Measurements from ENCODE around the gene TBC1D9. TPM values are rescaled to one million over a fixed set of nuclear protein-coding genes. Genes with fewer than 3 reads are reported as not detected.

TBC1D9 gene
- total RNA-seq, 4 donors from 2014 or later = 36.4 to 57.1 (median 43.8) TPM

DNA sequence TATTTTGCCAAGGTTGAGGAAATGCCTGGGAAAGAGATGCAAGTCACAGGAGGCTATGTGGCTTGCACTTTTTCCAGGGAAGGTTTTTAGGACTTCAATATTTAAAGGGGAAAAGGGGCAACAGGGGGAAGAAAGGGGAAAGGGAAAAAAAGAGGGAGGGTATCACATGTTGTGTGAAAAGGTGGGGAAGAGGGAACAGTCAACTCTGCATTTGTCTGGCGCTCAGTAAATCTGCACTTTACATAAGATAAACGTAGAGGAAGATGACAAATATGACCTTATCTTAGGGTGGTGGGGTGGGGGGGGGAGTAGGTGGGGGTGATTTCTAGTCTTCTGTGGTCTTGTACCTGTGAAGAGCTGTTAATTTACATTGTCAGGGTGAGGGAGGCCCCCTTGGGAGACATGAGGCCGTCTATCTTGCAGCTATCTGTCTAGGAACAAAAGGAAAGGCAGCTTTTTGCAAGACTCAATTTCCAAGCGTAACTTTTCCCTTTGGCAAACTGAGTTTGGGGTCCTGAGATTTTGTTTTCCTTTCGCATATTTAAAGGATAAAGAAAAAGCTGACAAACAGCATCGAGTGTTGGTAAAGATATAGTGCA lies 115.9 kb downstream of the TBC1D9 start:
- TF ChIP-seq, protein P1, sequence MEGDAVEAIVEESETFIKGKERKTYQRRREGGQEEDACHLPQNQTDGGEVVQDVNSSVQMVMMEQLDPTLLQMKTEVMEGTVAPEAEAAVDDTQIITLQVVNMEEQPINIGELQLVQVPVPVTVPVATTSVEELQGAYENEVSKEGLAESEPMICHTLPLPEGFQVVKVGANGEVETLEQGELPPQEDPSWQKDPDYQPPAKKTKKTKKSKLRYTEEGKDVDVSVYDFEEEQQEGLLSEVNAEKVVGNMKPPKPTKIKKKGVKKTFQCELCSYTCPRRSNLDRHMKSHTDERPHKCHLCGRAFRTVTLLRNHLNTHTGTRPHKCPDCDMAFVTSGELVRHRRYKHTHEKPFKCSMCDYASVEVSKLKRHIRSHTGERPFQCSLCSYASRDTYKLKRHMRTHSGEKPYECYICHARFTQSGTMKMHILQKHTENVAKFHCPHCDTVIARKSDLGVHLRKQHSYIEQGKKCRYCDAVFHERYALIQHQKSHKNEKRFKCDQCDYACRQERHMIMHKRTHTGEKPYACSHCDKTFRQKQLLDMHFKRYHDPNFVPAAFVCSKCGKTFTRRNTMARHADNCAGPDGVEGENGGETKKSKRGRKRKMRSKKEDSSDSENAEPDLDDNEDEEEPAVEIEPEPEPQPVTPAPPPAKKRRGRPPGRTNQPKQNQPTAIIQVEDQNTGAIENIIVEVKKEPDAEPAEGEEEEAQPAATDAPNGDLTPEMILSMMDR (IDR thresholded peaks at IDR 0.05; ENCODE audit: low read depth) = no peak

DNA sequence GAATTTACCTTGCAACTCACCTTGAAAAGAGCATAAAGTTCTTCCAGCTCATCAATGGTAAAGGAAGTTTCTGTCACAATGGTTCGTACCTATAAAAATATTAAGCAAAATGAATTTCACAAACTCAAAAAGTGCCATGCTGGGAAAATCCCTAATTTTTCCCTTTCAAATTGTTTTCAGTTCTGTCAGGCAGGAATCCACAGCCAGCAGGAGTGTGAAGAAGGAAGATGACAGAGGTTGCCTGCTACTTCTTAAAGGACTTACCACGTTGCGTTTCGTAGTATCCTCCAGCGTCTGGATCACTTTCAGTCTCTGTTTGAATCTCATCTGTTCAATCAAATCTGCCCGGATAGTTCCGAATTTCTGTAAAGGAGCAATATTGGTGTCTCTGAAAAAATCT lies 117.1 kb downstream of the TBC1D9 start:
- TF ChIP-seq, protein P1 (IDR thresholded peaks at IDR 0.05; ENCODE audit: low read depth) = no peak

DNA sequence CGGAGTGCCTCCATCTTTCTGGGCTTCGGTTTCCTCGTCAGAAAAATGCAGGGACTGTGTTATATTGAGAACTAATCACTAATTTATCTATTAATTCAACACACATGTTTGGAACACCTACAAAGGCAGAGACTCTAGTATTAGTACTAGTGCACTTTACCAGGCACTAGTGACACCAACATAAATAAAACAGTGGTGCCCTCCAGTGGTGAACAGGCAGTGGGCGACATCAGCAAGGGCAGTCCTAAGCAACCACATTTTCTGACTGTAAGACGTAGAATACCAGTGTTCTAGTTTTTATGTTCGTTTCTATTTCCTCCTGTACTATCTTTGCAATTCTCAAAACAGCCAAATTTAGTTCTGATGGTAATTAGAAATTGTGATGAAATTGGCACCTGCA lies 118.3 kb downstream of the TBC1D9 start:
- TF ChIP-seq, protein P1 (IDR thresholded peaks at IDR 0.05; ENCODE audit: low read depth) = no peak

DNA sequence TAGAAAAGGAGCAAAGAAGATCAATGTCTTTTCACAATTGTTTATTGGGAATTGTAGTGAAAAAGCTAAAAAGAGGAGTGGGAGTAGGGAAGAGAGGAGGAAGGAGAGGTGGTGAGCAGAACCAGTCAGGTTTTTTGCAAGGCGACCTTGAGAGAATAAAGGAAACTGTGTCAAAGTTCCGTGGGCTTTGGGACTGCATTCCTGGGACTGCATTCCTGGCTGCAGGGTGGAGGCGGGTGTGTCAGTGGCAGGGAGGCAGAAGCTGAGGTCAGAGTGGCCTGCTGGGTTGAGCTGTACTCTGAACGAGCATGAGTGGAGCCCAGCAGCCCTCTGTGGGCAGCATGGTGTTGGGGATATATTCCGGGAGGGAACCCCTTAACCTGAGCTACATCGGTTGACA lies 120.6 kb downstream of the TBC1D9 start:
- TF ChIP-seq, protein P1 (IDR thresholded peaks at IDR 0.05; ENCODE audit: low read depth) = no peak

DNA sequence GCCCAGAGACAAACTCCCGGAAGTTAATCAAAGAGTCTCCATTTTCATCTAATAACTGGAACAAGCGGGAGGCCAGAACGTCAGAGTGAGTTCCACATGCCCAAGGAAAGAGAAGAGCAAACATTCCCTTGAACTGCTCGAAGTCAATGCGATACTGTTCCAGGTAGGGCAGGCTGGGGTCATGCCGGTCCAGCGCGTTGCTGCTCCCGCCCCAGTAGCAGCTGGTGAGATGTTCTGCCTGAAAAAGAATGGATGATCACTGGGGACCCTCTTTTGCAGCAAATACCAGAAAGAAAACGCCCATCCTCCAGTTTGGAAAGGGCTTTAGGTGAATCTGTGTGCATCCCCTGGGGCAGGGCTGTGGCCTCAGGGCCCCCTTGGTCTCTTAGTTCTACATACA lies 122.2 kb downstream of the TBC1D9 start:
- TF ChIP-seq, protein P1 (IDR thresholded peaks at IDR 0.05; ENCODE audit: low read depth) = no peak

DNA sequence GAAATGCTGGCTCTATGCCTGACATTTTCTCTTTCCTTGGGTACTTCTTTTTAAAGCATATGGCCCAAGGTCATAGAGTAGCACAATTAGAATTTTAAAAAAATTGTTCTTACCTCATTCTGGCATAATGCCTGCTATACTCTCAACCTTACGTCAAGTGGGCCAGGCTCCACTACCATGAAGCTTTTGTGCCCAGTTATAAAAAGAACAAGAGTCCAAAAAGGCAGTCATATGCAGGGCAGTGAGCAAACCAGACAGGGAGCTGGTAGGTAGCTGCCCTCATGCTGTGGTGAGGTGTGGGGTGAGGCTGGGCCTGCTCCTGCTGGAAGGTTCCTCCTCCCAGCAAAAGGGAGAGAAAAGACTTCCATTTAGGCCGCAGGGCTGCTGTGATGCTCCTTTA lies 123.1 kb downstream of the TBC1D9 start:
- TF ChIP-seq, protein P1 (IDR thresholded peaks at IDR 0.05; ENCODE audit: low read depth) = no peak

DNA sequence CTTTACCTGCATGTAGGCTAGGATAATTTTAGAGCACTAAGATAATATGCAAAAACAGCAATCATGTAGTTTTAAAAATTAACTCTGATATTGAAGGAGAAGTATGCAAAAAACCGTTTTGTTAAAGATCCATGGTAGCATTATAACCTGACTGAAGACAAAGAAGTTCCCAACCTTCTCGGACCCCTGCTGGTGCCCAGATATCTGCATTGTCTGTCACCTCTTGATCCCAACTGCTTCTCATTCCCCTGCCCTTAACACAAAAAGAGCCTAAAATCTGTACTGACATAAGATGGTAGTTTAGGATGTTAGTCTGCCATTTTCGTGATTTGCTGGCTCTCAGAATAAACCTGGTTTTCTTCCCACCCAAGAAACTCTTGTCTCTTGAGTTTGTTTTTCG lies 125.9 kb downstream of the TBC1D9 start:
- TF ChIP-seq, protein P1 (IDR thresholded peaks at IDR 0.05; ENCODE audit: low read depth) = no peak

All from subcutaneous adipose tissue (tissue), 4 donors.